GM19238 (cell line): Measurements from ENCODE around the gene CRYAA.

Experiments used
- DNase-seq: peaks from one replicate; pipeline ENCODE4 v3.0.0; 2011; ENCODE audit warnings: low spot score; ENCODE audit not compliant: insufficient read length

CRYAA gene

GRCh38 chr21:43201491-43201890, 32.7 kb downstream of the CRYAA start:
- no peak for DNase-seq

DNA sequence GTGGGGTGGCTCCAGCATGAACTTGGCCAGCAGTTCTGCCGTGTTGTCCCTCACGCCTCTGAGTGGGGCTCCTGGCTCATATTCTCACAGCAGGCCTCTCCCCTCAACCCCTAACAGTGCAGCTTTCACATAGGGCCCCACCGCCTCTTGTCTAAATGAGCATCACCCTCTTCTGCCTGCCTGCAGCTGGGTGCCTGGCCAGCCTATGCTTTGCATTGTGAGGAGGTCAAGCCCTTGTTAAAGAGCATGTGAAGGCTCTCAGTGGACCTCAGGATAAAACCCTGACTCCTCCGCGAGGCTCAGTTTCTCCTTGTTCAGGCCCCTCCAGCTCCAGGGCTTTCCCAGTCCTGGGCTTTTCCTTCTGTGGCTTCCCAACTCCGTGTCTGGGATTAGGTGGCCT, 34.8 kb downstream of the CRYAA start:
- no peak for DNase-seq

- DNase-seq = no peak
Measured at GRCh38 chr21:43204638-43205037, 35.8 kb downstream of the CRYAA start.

DNA sequence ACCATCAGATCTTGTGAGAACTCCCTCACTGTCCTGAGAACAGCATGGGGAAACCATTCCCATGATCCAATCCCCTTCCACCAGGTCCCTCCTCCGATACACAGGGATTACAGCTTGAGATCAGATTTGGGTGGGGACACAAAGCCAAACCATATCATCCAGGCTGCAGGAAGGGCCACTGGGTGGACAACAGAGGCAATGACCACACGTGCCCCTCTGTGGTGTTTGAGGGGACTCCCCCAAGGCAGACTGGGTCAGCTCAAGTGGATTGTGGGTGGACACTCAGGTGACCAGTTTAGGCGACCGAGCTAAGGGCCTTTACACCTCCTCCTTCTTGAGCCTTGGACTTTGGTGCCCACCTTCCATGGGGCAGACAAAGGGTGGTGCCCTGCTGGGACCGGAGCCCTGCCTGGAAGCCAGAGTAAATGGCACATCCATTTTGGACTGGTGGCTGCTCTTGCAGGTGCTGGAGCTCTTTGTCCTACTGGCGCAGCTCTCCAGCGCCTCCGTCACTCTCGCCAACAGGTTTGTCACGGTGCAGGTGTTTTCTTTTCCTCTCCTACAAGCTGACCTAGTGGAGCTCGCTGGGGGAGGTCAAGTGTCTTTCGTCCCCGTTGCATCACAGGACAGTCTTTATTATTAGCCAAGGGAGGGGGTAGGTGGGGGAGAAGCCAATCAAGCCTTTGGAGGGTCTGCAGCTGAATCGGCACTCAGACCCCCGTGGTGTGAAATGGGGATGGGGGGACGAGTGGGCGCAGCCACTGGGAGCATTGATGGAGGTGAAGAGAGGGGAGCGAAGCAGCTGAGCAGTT, 37.6 kb downstream of the CRYAA start:
- DNase-seq = no peak

DNA sequence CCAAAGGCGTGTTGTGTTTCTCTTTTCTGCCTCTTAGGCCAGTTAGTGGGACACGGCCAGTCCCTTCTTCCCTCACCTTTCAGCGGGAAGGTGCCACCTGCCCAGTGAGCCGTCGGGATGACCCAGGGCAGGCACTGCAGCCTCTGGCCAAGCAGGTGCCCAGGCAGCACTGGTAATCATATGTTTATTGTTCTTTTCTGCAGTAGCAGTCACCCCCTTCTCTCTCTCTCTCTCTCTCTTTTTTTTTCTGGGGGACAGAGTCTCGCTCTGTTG, 38.2 kb downstream of the CRYAA start:
- no peak for DNase-seq

DNA sequence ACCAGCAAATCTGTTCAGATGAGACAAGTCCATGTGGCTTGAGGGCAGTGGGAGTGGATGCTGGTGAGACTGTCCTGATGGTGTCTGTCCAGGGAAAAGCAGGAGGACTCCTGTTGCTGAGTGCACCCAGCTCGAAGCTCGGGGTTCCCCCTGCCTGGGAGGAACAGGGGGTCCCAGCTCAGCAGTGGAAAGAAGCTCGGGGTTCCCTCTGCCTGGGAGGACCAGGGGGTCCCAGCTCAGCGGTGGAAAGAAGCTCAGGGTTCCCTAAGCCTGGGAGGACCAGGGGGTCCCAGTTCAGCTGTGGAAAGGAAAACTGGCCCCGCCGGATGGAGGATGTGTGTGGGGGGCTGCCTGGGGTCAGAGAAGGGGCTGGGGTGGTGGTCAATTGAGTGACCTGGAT, 39.1 kb downstream of the CRYAA start:
- no peak for DNase-seq

DNA sequence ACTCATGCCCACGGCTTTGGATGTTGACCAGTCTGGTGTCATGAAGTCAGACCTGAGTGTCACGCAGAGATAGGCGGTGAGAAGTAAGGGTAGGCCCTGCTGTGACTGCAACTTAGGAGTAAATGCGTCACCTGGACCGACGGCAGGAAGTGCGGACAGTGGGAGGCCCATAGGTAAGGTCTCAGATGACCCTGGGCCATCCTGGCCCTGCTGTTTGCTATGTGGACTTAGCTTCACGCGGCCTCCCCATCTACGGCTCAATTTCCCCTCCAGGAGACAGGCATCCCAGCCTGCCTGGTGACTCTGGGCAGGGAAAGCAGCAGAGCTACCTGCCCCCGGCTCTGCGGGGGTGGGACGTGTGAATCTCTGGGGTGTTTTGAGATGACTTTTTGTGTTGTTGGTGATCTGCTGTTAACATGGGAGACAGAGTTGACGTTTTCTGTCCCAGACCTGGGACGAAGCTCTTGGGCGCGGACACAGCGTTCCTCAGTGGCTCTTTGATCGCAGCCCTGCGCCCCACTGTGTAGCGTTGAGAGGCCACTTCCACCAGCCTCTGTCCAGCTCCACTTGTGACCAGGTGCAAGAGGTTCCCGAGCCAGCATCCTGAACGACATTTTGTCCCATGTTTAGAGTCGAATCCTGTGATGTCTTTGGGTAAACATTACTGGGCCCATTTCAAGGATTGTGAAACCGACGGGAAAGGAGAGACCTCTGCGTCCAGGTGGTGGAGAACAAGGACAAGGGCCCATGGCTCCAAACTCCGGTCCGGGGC, 39.9 kb downstream of the CRYAA start:
- DNase-seq = no peak

DNA sequence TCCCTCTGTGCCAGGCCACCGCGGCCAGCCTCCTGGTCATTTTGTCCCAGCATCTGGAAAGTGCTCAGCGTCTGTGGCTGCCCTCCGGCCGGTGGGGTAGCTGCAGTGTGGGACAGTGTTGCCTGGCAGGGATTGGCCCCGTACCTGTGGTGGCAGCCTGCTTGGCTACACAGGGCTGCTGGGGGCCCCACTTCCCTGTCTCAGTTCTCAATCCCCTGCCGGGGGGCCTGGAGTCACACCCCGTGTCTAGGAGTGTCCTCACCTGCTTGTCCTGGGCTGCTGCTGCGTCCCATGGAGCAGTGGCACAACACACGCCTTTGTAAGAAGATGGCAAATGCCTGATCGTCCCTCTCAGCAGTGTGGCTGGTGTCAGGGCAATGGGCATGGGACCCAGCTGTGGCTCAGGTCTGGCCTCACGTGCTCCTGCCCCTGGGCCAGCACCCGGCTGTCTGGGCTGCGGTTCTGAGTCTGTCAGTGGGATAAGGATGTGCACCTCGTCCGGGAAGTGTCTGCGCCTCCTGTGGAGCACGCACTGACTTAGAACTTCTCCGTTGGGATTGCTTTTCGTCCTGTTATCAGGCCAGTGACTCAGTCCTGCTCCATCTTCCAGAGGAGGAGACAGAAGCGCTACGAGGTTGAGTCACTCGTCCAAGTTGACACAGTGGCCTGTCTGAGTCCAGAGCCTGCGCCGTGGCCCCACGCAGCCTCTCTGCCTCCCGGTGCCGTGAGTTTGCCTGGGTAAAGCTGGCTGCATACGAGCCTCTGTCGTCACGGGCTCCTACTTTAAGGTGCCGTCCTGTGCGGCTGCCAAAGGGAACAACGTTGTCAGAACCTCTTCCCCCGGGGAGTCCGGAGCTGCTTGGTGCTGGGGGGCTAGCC, 41.0 kb downstream of the CRYAA start:
- DNase-seq = no peak

GRCh38 chr21:43210454-43211071, 41.8 kb downstream of the CRYAA start:
- no peak for DNase-seq

DNA sequence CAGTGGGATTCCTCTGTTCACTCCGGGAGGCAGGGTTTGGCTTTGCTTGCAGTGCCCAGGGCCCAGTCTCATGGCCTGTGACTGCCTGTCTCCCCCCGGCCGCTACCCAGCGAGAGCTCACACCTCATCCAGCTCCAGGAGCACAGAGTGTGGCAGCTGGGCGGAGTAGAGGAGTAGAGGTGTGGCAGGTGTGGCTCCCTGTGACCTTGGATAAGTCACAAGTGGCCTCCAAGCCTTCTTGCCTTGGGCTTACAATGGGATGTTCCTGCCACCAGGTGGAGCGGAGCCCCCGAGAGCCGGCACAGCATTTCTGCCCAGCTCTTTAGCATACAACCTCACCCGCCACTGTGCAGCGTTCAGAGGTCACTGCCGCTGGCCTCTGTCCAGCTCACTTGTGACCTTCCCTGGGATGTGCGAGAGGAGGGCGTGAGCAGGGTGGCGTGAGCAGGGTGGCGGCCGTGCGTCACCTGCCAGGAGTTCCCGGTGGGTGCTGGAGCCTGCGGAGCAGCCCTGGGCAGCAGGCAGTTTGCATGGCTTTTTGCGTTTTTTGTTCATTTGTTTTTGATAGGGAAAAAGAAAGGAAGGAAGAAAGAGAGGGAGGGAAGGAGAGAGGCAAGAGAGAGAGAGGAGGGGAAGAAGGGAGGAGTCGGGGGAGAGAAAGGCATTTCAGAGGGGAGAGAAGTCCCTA, 42.4 kb downstream of the CRYAA start:
- DNase-seq = no peak

- no peak for DNase-seq
Measured at GRCh38 chr21:43211760-43212115, 42.9 kb downstream of the CRYAA start.
